Embryonic facial prominence (tissue), 1 donor: ENCODE measurements around the gene DUSP14.

Experiments
- DNase-seq: peaks from one replicate; pipeline ENCODE4 v3.0.0-alpha.2; 2016; ENCODE audit errors: extremely low spot score

Gene DUSP14

GRCh38 chr17:37558299-37558698, 68.6 kb downstream of the DUSP14 start:
- DNase-seq, result no peak

GRCh38 chr17:37562016-37562745, 72.5 kb downstream of the DUSP14 start:
- DNase-seq, result no peak
